A673 (cell line): ENCODE measurements around the gene SETD1A. TPM values are rescaled to one million over a fixed set of nuclear protein-coding genes. Genes with fewer than 3 reads are reported as not detected.

Source experiments
- BruUV-seq: library from RNA; stranded (reverse); fragments of 400-500 nt; replicated peaks from 2 replicates; lab custom pipeline; 2021; lab: Mats Ljungman, UMichigan
- CTCF ChIA-PET: fragments of 300-600 bp; sonication (Branson Sonifier 250); formaldehyde crosslinking; loops from one replicate; lab custom pipeline; 2022; ENCODE audit warnings: antibody characterized with exemption; lab: Charles Lee
- POLR2A ChIA-PET: fragments of 300-600 bp; sonication (Branson Sonifier 250); formaldehyde crosslinking; loops from one replicate; lab custom pipeline; 2022; ENCODE audit warnings: antibody characterized with exemption; ENCODE audit not compliant: low non-redundant PET; lab: Charles Lee
- DNase-seq: peaks from one replicate; pipeline ENCODE4 v3.0.0-alpha.2; 2015; ENCODE audit warnings: low spot score
- H3K27ac ChIP-seq: fragments of 200-600 bp; sonication (generic); 2 replicates; pipeline ENCODE4 v1.5.1; 2016; ENCODE audit warnings: mixed run types, low read depth, mild to moderate bottlenecking, mixed read lengths, antibody characterized with exemption, low read length; ENCODE audit not compliant: poor library complexity, severe bottlenecking
- H3K27me3 ChIP-seq: fragments of 200-600 bp; sonication (generic); replicated peaks from 2 replicates; pipeline ENCODE4 v1.6.1; 2017; ENCODE audit warnings: mixed run types, low read depth, mild to moderate bottlenecking, mixed read lengths, antibody characterized with exemption, low read length; ENCODE audit not compliant: insufficient read depth, poor library complexity
- H3K36me3 ChIP-seq: fragments of 200-600 bp; sonication (generic); 2 replicates; pipeline ENCODE4 v1.6.1; 2016; ENCODE audit warnings: mixed run types, mild to moderate bottlenecking, mixed read lengths, antibody characterized with exemption, low read length; ENCODE audit not compliant: insufficient read depth, poor library complexity, severe bottlenecking
- H3K4me1 ChIP-seq: fragments of 200-600 bp; sonication (generic); 2 replicates; pipeline ENCODE4 v1.6.1; 2017; ENCODE audit warnings: mixed run types, mild to moderate bottlenecking, mixed read lengths, antibody characterized with exemption, low read length; ENCODE audit not compliant: insufficient read depth, poor library complexity, severe bottlenecking
- H3K4me3 ChIP-seq: fragments of 200-600 bp; sonication (generic); 2 replicates; pipeline ENCODE4 v1.5.1; 2016; ENCODE audit warnings: low read depth, mixed run types, mild to moderate bottlenecking, mixed read lengths, low read length; ENCODE audit not compliant: poor library complexity, severe bottlenecking
- H3K9me3 ChIP-seq: fragments of 200-600 bp; sonication (generic); 2 replicates; pipeline ENCODE4 v1.6.1; 2016; ENCODE audit warnings: mixed run types, low read depth, mild to moderate bottlenecking, mixed read lengths, antibody characterized with exemption, low read length; ENCODE audit not compliant: poor library complexity, severe bottlenecking
- CTCF ChIP-seq: fragments of 300-800, 200-600 bp; sonication (generic); conservative IDR thresholded peaks from 2 replicates; pipeline ENCODE4 v1.5.1; 2017; ENCODE audit warnings: low read depth, mild to moderate bottlenecking, antibody characterized with exemption, low read length, moderate library complexity, mixed read lengths
- EZH2 ChIP-seq: fragments of 200-600 bp; sonication (generic); IDR thresholded peaks from 2 replicates; pipeline ENCODE4 v1.6.1; 2017; ENCODE audit warnings: borderline replicate concordance, low read depth, mild to moderate bottlenecking, mixed read lengths, antibody characterized with exemption, low read length; ENCODE audit not compliant: poor library complexity, severe bottlenecking
- intact Hi-C: fragments of 100-400 bp; cut with micrococcal nuclease; formaldehyde crosslinking; loops from one replicate; pipeline ENCODE4 v1.10.0; 2022; ENCODE audit not compliant: unreplicated experiment
- total RNA-seq: library from RNA; stranded (reverse); gene quantifications from 2 replicates; pipeline ENCODE4 v1.2.3, GENCODE V29; 2021

SETD1A gene
- total RNA-seq, 1 experiment from 2014 or later: 31.4 TPM

- no peak overlapping the region for H3K27ac ChIP-seq
- intact Hi-C loops: loop anchor here (10.0 kb wide), 1 partner anchor 884 kb away; no protein-coding TSS in a partner anchor
- no peaks in the 10 kb centered on the region for H3K27me3 ChIP-seq
- ChIA-PET CTCF (interaction anchor here (0.9 kb wide), 1 partner anchor 26 kb away, joined by 3 read pairs; no protein-coding TSS in a partner anchor), POLR2A (no interaction called here)
- peaks cover 18% of the 10 kb centered on the region for H3K36me3 ChIP-seq
- no peaks in the 10 kb centered on the region for H3K4me1 ChIP-seq
- no peak for DNase-seq
- no TSS peak for BruUV-seq
- TF ChIP-seq CTCF (no peak), EZH2 (no peak)
- no peak overlapping the region for H3K4me3 ChIP-seq
- no peaks in the 10 kb centered on the region for H3K9me3 ChIP-seq
Measured at GRCh38 chr16:30980959-30981358, 23.4 kb downstream of the SETD1A start.

GRCh38 chr16:30982548-30983288 is 25.2 kb downstream of the SETD1A start:
- BruUV-seq: no TSS peak
- CTCF ChIA-PET: interaction anchor here (0.5 to 0.6 kb wide), 2 partner anchors 212 to 494 kb away, joined by 3 read pairs; no protein-coding TSS in a partner anchor
- no peak for TF ChIP-seq CTCF
- no peak for TF ChIP-seq EZH2
- H3K27me3 ChIP-seq: no peaks in the 10 kb centered on the region
- POLR2A ChIA-PET: interaction anchor here (0.6 to 0.7 kb wide), 2 partner anchors 204 to 898 kb away, joined by 3 read pairs; no protein-coding TSS in a partner anchor
- no peak overlapping the region for H3K4me3 ChIP-seq
- H3K4me1 ChIP-seq: no peaks in the 10 kb centered on the region
- H3K9me3 ChIP-seq: no peaks in the 10 kb centered on the region
- intact Hi-C loops: loop anchor here (10.0 kb wide), 1 partner anchor 882 kb away; no protein-coding TSS in a partner anchor
- H3K36me3 ChIP-seq: peaks cover 18% of the 10 kb centered on the region
- DNase-seq: no peak
- no peak overlapping the region for H3K27ac ChIP-seq

- BruUV-seq: no TSS peak
- intact Hi-C loops: loop anchor here (10.0 kb wide), 1 partner anchor 881 kb away; no protein-coding TSS in a partner anchor
Measured at GRCh38 chr16:30983289-30983889, 25.8 kb downstream of the SETD1A start.

More at GRCh38 chr16:30983289-30983889, 25.8 kb downstream of the SETD1A start:
- H3K4me1 ChIP-seq: no peaks in the 10 kb centered on the region
- ChIA-PET CTCF (interaction anchor here (0.5 to 1.0 kb wide), 3 partner anchors 30 to 211 kb away, joined by 3 to 4 read pairs (median 3); no protein-coding TSS in a partner anchor), POLR2A (interaction anchor here (0.6 to 0.7 kb wide), 2 partner anchors 108 to 203 kb away, joined by 3 read pairs; no protein-coding TSS in a partner anchor)
- no peak overlapping the region for H3K4me3 ChIP-seq
- H3K27ac ChIP-seq: no peak overlapping the region
- H3K27me3 ChIP-seq: no peaks in the 10 kb centered on the region
- DNase-seq: no peak
- no peaks in the 10 kb centered on the region for H3K9me3 ChIP-seq
- TF ChIP-seq EZH2 (no peak), CTCF (no peak)
- H3K36me3 ChIP-seq: peaks cover 18% of the 10 kb centered on the region
